Islet precursor cell (in vitro differentiated cells): ENCODE data around the gene ABHD12.
"Not testable (repeated sequence)": the region's sequence is repeated elsewhere in the genome, so short reads cannot be mapped to it uniquely, and the experiment has no call there.

Experiments used
- DNase-seq: peaks from one replicate; pipeline ENCODE4 v3.0.0-alpha.2; 2018

The ABHD12 gene

GRCh38 chr20:25274891-25275812 is 115.5 kb downstream of the ABHD12 start:
- DNase-seq: peak; percentile 46

GRCh38 chr20:25274481-25274880 is 116.2 kb downstream of the ABHD12 start:
- DNase-seq: peak; percentile 51

- DNase-seq: peak; percentile 32
Observed at GRCh38 chr20:25273541-25274358, 116.9 kb downstream of the ABHD12 start.

DNA sequence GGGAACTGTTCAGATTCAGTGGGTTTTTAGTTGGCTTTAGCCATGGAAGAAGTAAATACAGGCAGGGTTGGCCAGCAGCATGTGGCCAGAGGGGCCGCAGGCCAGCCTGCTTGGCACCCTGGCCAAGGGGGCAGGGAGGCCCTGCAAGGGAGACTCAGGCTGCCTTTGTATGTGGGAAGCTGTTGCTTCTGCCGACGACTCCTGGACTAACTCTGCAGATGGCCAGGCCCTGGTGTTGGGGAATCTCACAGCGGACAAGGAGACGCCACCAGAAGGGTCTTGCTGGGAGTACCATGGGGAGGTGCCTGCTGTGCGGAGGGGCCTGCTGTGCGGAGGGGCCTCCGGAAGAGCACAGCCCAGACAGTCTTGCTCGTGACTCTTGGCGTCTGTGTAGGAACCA is 117.6 kb downstream of the ABHD12 start:
- DNase-seq: peak; percentile 37

- peak; percentile 19 for DNase-seq
Observed at GRCh38 chr20:25272223-25273000, 118.2 kb downstream of the ABHD12 start.

- peak; percentile 34 for DNase-seq
Observed at GRCh38 chr20:25271486-25272222, 119.0 kb downstream of the ABHD12 start.

- no peak for DNase-seq
Observed at GRCh38 chr20:25270829-25271251, 119.8 kb downstream of the ABHD12 start.

DNA sequence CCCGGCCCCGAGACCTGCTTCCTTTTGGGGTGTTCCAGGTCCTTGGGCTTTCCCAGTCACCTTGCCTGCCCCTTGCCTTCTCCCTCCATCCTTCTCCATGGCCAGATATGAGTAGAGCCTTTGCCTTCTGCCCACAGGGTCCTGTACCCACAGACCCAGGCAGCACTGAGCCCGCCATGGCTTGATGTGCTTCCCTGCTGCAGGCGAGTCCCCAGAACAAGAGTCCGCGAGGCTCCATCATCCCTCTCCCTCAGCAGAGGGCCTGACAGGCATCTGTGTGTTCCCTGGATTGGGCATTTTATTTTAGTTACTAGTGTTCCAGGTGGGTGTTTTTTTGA is 120.8 kb downstream of the ABHD12 start:
- DNase-seq: peak; percentile 35

- DNase-seq: peak; percentile 25
Observed at GRCh38 chr20:25269057-25269832, 121.4 kb downstream of the ABHD12 start.

DNA sequence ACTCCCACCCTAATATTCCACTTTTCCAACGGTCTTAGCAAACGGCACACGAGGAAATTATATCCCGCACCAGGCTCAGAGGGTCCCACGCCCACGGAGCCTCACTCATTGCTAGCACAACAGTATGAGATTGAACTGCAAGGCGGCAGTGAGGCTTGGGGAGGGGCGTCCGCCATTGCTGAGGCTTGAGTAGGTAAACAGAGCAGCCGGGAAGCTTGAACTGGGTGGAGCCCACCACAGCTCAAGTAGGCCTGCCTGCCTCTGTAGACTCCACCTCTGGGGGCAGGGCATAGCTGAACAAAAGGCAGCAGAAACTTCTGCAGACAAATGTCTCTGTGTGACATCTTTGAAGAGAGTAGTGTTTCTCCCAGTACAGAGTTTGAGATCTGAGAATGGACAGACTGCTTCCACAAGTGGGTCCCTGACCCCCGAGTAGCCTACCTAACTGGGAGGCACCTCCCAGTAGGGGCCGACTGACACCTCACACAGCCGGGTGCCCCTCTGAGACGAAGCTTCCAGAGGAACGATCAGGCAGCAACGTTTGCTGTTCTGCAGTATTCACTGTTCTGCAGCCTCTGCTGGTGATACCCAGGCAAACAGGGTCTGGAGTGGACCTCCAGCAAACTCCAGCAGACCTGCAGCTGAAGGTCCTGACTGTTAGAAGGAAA is 129.7 kb downstream of the ABHD12 start:
- not testable (repeated sequence) for DNase-seq

DNA sequence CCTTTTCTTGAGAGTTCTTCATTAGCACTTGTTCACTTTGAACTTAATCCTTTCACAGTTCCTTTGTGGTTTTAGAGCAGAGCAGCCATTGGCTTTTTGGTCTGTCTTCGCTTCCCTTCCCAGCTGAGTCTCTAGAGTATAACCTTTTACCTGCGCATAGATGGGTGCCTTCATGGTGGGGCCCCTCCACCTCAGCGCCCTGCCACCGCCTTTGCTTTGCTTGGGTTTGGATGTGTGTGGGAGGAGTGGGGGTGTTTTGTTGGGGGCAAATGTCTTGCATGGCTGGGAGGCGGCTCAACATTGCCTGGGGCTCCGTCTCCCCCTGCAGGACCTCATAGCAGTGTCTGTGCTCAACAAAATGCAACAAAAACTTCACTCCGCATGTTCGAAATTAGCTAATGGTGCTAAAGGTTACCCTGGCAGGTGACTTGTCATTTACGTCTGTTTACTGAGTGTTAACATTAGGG is 130.8 kb downstream of the ABHD12 start:
- no peak for DNase-seq

- DNase-seq: no peak
Observed at GRCh38 chr20:25259358-25259757, 131.3 kb downstream of the ABHD12 start.

DNA sequence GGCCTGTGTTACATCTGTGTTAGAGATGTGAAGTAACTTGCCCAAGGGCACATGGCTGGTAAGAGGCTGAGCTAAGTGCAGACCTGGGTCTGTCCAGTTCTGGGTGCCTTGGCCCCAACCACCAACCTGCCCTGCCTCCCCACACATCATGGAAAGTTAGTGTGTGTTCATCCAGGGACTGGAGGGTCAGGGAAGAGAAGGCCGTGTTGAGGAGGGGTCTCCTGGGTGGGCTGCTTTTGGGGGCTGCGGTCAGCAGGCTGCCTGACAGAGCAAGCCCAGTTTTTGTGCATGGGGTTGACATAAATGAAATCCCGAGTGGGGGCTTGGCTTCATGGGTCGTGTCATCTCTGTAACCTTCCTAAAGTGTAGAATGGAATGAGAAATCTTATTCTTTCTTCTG is 131.8 kb downstream of the ABHD12 start:
- DNase-seq: no peak

- no peak for DNase-seq
Observed at GRCh38 chr20:25258476-25258805, 132.2 kb downstream of the ABHD12 start.

GRCh38 chr20:25257756-25258475 is 132.7 kb downstream of the ABHD12 start:
- no peak for DNase-seq

DNA sequence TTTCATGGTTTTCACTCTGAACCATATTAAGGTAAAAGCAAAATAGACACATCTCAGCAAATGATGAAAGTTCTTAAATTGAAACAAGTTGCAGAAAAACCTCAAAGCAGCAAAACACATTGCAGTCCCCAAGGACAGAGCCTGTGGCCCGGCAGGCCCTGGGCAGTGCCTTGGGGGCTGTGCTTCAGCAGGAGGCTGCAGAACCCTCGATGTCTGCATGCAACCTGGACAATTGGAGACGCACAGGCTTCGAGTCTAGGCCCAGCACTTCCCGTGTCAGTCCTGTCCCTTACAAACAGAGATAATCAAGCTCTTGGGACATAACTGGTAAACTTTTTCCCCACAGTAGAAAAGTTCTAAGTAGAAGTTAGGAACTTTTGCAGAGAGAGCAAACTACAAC is 133.5 kb downstream of the ABHD12 start:
- no peak for DNase-seq

DNA sequence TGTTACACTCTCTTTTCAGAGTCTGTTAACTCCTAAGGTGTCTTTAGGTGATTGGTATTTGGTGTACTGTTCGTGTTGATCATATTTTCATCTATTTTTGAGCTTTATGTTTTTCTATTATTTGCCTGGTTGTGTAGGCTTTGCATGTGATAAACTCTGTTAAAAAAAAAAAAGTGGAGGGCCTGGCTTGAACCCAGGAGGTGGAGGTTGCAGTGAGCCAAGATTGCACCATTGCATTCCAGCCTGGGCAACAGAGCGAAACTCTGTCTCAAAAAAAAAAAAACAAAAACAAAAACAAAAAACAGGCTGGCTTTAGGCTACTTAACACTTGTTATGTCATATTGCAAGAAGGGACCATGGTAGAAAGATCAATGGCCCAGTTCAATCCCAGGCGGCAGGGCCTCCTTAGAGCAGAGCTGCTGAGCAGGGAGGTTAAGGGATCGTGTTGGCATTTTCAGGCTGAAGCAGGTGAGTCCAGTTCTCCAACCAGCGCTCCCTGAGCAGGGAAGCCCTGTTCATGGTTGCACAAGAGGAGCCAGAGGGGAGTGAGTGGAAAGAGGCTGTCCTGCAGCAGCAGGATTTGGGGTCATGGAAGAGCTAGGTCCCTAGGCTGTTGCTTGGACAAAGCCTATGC is 134.3 kb downstream of the ABHD12 start:
- DNase-seq: no peak

GRCh38 chr20:25254986-25255680 is 135.5 kb downstream of the ABHD12 start:
- DNase-seq: no peak

GRCh38 chr20:25254571-25254970 is 136.1 kb downstream of the ABHD12 start:
- no peak for DNase-seq
